GM12801 (cell line): Measurements from ENCODE around the gene ATP6V1G1.

ENCODE experiments used
- TF ChIP-seq, protein P1 (sequence below): IDR thresholded peaks from one replicate; pipeline ENCODE4 v1.5.1; 2011; ENCODE audit warnings: control low read depth; ENCODE audit not compliant: insufficient read length; ENCODE audit errors: extremely low read depth

ATP6V1G1 gene

GRCh38 chr9:114621561-114621960 lies 34.0 kb downstream of the ATP6V1G1 start:
- TF ChIP-seq, protein P1, sequence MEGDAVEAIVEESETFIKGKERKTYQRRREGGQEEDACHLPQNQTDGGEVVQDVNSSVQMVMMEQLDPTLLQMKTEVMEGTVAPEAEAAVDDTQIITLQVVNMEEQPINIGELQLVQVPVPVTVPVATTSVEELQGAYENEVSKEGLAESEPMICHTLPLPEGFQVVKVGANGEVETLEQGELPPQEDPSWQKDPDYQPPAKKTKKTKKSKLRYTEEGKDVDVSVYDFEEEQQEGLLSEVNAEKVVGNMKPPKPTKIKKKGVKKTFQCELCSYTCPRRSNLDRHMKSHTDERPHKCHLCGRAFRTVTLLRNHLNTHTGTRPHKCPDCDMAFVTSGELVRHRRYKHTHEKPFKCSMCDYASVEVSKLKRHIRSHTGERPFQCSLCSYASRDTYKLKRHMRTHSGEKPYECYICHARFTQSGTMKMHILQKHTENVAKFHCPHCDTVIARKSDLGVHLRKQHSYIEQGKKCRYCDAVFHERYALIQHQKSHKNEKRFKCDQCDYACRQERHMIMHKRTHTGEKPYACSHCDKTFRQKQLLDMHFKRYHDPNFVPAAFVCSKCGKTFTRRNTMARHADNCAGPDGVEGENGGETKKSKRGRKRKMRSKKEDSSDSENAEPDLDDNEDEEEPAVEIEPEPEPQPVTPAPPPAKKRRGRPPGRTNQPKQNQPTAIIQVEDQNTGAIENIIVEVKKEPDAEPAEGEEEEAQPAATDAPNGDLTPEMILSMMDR, result no peak

GRCh38 chr9:114621975-114622609 lies 34.5 kb downstream of the ATP6V1G1 start:
- TF ChIP-seq, protein P1, result no peak

- TF ChIP-seq, protein P1, result no peak
Observed at GRCh38 chr9:114624677-114625076, 37.1 kb downstream of the ATP6V1G1 start.

- TF ChIP-seq, protein P1, result no peak
Observed at GRCh38 chr9:114626415-114627020, 38.9 kb downstream of the ATP6V1G1 start.

- TF ChIP-seq, protein P1, result no peak
Observed at GRCh38 chr9:114627553-114627952, 40.0 kb downstream of the ATP6V1G1 start.

DNA sequence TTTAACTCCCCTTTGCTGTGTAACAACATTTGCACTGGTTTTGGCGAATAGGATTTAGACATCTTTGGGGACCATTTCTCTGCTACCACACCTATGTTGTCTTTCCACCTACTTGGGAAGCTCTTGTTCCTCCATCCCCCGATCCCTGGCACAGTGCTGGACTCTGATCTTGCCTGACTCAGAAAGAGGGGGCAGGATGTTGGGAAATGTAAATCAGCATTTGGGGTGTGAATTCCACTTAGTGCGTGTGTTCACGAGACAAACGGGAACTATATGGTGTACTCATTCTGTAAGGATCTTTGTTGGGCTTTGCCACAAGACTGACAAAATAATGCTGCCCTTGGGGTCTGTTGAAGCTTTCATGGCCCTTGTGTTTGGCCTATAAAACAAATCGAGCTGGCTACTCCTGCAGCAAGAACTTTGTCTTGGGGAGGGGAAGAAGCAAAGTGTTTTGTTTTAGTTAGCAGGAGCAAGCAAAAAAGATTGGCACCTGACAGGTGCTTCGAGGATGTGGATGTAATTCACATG lies 42.1 kb downstream of the ATP6V1G1 start:
- TF ChIP-seq, protein P1, result no peak

GRCh38 chr9:114631166-114631565 lies 43.6 kb downstream of the ATP6V1G1 start:
- TF ChIP-seq, protein P1, result no peak
